Stimulated activated CD8-positive, alpha-beta memory T cell treated with anti-CD3 and anti-CD28 coated beads, Interleukin-7, amount 100 ng/mL, for 4 hours (primary cell): Measurements from ENCODE around the gene LRGUK.
"Not testable (repeated sequence)": the region's sequence is repeated elsewhere in the genome, so short reads cannot be mapped to it uniquely, and the experiment has no call there.

Source experiments
- DNase-seq, 2 donors: peaks; one replicate each; pipeline ENCODE4 v3.0.0-alpha.2; 2020; ENCODE audit warnings: low read depth in 2 of 2

The LRGUK gene, protein sequence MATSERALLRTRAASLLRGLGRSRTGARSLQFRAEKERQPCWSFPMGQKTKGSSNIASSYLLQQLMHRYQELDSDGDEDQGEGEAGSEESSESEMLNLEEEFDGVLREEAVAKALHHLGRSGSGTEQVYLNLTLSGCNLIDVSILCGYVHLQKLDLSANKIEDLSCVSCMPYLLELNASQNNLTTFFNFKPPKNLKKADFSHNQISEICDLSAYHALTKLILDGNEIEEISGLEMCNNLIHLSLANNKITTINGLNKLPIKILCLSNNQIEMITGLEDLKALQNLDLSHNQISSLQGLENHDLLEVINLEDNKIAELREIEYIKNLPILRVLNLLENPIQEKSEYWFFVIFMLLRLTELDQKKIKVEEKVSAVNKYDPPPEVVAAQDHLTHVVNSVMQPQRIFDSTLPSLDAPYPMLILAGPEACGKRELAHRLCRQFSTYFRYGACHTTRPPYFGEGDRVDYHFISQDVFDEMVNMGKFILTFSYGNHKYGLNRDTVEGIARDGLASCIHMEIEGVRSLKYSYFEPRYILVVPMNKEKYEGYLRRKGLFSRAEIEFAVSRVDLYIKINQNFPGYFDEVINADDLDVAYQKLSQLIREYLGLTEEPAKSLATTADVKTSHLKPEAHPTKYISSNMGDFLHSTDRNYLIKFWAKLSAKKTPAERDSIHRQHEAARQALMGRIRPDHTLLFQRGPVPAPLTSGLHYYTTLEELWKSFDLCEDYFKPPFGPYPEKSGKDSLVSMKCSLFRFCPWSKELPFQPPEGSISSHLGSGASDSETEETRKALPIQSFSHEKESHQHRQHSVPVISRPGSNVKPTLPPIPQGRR

GRCh38 chr7:134126966-134127848 lies at the start of gene LRGUK:
LRGUK (plus strand) TSS chr7:134127340; CDS start chr7:134127368, 28 bp downstream.
- DNase-seq = peak; percentile 57 to 68

GRCh38 chr7:134077560-134077959 lies 49.6 kb upstream of the LRGUK start:
- DNase-seq = not testable (repeated sequence)

- no peak for DNase-seq
Measured at GRCh38 chr7:134078991-134079390, 48.1 kb upstream of the LRGUK start.

GRCh38 chr7:134081695-134082094 lies 45.4 kb upstream of the LRGUK start:
- no peak for DNase-seq

DNA sequence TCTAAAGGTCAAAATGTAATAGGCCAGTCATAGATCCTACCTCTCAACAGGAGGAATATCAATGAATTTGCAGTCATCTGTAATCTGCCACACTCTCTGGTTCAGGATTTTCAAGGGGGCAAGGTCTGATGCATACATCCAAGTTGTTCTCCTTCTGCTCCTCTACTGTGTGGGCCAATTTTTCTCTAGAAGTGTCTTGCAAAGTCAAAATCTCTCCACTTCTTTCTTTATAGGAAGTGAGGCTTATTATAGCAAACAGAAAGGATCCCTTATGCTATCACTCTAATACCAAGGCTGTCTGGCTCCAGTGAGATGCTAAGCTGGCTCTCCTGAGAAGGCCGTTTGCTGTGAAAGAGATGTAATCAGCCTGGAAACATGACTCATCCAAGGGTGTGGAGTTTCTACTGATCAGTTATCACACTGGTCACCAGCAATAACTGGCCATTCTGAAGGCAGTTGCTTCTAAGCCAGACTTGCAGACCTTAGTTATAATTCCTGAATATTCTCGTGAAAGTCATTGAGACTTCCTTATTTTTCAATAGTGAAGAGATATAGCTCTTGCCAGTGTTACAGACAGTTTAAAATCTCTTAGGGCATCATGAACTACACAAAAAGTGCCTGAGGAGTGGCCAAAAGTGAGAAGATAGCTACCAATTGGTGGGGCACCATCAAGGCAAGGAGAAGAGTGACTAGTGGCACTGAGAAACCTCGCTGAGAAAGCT lies 43.2 kb upstream of the LRGUK start:
- DNase-seq = no peak

DNA sequence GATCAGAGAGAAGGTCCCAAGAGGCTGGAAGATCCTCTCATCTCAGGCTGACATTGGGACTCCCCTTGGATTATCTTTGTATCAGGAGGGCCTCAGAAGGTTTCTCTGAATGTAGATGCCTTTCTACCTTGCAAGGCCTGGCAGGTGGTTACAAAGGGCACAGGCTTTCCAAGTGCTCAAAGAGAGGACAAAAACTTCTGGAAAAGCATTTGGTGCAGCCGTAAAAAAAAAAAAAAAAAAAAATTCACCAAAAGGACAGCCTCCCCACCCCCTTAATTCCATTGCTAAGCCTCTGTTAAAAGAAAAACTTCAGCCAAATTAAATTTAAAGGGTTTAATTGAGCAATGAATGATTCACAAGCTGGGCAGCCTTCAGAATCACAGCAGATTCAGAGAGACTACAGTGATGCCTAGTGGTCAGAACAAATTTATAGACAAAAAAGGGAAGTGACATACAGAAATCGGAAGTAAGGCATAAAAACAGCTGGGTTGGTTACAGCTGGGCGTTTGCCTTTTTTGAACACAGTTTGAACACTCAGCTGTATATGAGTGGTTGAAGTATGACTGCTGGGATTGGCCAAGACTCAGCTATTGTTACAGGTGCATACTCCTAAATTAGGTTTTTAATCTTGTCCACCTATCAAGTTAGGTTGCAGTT lies 42.5 kb upstream of the LRGUK start:
- DNase-seq = no peak

DNA sequence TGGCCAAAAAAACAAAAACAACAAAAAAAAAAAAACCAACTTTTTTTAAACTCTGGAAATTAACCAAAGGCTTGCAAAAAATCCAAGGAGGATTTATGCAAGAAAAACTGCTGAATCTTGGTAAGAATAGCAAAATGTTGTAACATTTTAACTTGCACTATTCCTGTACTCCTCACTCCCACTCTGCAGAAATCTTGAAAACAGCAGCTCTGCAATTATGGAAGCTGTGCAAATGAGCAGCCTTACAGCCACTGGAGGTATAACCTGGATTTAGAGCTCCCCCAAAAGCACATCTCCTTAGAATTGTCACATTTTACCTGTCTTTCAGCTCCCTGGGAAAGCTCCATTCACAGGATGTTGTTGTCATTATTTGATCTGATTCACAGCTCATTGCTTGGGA lies 41.8 kb upstream of the LRGUK start:
- no peak for DNase-seq

GRCh38 chr7:134086998-134087735 lies 40.0 kb upstream of the LRGUK start:
- no peak for DNase-seq

GRCh38 chr7:134088199-134088598 lies 38.9 kb upstream of the LRGUK start:
- DNase-seq = no peak

DNA sequence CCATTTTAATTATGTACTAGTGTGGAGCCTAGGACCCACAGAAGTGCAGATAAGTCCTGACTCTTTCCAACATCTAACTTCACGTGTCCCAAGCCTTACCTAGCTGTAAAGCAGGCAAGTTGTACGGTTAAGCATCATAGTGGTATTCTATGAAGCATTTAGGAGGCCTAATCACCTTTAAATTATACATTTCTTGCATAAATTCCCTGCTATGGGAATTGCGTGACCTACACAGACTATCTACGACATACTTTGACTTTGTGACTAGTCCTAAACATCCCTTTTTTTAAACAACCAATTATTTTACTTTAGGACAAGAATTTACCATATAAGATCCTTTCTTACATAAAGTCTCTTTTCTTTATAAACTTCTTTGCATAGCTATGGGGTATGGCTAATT lies 37.7 kb upstream of the LRGUK start:
- no peak for DNase-seq

DNA sequence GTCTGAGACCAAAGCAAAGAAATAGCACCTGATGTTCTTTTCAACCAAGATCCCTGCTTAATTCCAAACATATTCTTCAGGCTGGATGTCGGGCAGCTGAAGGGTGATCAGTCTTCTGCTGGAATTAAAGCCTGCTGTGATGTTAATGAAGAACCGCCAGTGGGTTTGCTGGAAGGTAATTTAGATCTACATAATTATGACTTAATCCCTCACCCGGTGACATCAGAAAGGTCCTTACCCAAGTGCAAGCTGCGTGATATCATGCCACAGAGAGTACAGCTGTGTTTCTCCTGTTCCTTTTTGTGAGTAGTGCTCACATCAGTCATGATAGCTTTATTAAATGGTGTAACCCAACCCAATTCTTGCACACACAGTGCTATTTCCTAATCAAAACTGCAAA lies 29.1 kb upstream of the LRGUK start:
- DNase-seq = no peak

DNA sequence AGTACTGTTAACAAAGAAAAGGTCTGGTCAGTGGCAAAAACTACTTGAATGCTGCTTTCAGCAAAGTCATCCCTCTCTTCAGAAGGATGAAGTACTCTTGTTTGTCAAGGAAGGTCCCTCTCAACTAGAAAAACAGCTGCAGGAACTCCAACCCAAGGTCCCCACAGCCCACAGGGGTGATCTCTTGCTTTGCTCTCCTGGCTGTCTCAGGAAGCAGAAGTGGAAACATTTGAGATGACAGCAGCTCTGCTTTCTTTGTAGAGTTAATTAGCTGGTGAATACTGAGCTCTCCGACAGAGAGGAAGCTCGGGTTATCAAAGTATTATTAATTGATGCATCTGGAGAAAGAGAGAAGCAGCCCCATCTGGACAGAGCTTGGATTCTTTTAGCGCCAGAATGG lies 25.4 kb upstream of the LRGUK start:
- no peak for DNase-seq

DNA sequence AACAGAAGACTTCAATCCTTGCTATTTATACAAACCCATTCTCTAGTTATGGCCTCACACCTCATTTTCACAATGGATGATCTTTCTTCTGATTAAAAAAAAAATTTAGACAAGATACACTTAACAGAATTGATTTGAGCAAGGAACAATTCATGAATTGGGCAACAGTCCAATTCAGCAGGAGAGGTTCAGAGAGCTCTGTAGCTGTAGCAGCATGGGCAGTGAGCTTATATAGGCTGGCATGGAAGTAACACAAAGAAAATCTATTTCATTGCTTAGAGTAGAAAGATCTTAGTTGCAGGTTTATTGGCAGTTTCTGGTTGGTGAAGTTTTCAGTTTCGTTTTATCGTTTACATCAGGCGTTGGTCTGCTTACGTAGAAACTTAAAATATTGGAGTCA lies 23.0 kb upstream of the LRGUK start:
- no peak for DNase-seq

- no peak for DNase-seq
Measured at GRCh38 chr7:134105841-134106240, 21.3 kb upstream of the LRGUK start.

- DNase-seq = no peak
Measured at GRCh38 chr7:134108802-134109201, 18.3 kb upstream of the LRGUK start.

GRCh38 chr7:134113655-134114054 lies 13.5 kb upstream of the LRGUK start:
- DNase-seq = no peak

DNA sequence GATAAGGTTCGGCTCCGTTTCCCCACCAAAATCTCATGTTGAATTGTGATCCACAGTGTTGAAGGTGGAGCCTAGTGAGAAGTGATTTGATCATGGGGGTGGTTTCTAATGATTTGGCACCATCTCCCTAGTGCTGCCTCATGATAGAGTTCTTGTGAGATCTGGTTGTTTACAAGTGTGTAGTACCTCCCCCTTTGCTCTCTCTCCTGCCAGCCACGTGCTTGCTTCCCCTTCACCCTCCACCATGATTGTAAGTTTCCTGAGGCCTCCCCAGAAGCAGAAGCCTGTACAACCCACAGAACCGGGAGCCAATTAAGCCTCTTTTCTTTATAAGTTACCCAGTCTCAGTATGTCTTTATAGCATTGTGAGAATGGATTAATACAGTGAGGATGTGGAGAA lies 12.1 kb upstream of the LRGUK start:
- DNase-seq = no peak

DNA sequence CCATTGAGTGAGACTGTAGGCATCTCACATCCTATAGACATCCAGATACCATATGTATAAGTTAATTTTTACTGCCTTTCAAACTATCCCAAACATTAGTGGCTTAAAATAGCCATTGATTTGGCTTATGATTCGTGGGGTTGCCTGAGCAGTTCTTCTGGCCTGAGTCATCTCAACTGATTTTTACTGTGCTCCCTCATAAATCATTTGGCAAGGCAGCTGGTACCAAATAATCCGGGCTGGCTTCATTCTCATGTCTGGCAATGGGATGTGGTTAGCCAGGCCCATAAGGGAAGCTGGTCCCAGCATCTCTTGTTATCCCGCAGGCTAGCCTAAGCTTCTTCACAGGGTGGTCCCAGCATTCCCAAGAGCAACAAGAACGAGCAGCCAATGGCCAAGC lies 6.7 kb upstream of the LRGUK start:
- DNase-seq = no peak

GRCh38 chr7:134121632-134122139 lies 5.5 kb upstream of the LRGUK start:
- DNase-seq = no peak

DNA sequence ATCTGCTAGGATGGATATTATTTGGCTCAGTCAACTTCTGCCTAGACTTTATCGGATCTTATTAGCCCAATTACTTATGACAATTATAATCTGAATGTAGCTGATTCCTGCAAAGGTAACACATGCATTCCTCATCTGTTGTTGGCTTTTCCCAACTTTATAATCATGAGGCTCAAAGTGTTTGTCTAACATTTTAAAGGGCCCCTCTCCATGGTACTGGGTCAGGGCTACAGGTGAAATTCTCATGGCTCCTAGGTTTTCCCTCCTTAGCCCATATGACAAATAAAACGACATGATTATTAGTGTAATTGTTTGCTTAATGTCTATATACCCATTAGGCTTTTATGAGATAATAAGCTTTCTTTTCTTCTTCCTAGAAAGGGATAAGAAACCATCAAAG lies 4.2 kb upstream of the LRGUK start:
- no peak for DNase-seq
